PC-9 (cell line): ENCODE results near the gene CNGA1. TPM values are rescaled to one million over a fixed set of nuclear protein-coding genes. Genes with fewer than 3 reads are reported as not detected.

Experiments
- BruUV-seq: library from RNA; stranded (reverse); fragments of 400-500 nt; replicated peaks from 2 replicates; lab custom pipeline; 2021; lab: Mats Ljungman, UMichigan
- CTCF ChIA-PET: fragments of 300-600 bp; sonication (Branson Sonifier 250); formaldehyde crosslinking; loops from one replicate; lab custom pipeline; 2022; ENCODE audit warnings: antibody characterized with exemption; lab: Charles Lee
- POLR2A ChIA-PET: fragments of 300-600 bp; sonication (Branson Sonifier 250); formaldehyde crosslinking; loops from one replicate; lab custom pipeline; 2022; ENCODE audit warnings: antibody characterized with exemption; ENCODE audit not compliant: unreplicated experiment; lab: Charles Lee
- DNase-seq, 2 experiments: peaks; one replicate each; pipeline versions ENCODE4 v3.0.0 to v3.0.0-alpha.2; 2015 to 2022; ENCODE audit warnings: mixed read lengths in 1 of 2
- H2AFZ ChIP-seq: fragments of 200-600 bp; sonication (generic); 2 replicates; pipeline ENCODE4 v1.8.1; 2017; ENCODE audit warnings: antibody characterized with exemption
- H3F3A ChIP-seq: fragments of 200-600 bp; sonication (generic); 2 replicates; pipeline ENCODE4 v1.8.1; 2017; ENCODE audit warnings: antibody characterized with exemption, mild to moderate bottlenecking, low read depth; ENCODE audit not compliant: insufficient read depth
- H3K27ac ChIP-seq: fragments of 200-600 bp; sonication (generic); 2 replicates; pipeline ENCODE4 v1.6.1; 2016; ENCODE audit warnings: mixed run types
- H3K27me3 ChIP-seq: fragments of 200-600 bp; sonication (generic); 2 replicates; pipeline ENCODE4 v1.6.1; 2016; ENCODE audit warnings: low read depth, mixed run types; ENCODE audit not compliant: insufficient read depth
- H3K36me3 ChIP-seq: fragments of 200-600 bp; sonication (generic); 2 replicates; pipeline ENCODE4 v1.6.1; 2016; ENCODE audit warnings: low read depth, mixed run types
- H3K4me1 ChIP-seq: fragments of 200-600 bp; sonication (generic); replicated peaks from 2 replicates; pipeline ENCODE4 v1.6.1; 2016; ENCODE audit warnings: mixed run types; ENCODE audit not compliant: insufficient read depth
- H3K4me2 ChIP-seq: fragments of 200-600 bp; sonication (generic); 2 replicates; pipeline ENCODE4 v1.6.1; 2017; ENCODE audit warnings: mixed run types
- H3K4me3 ChIP-seq: fragments of 200-600 bp; sonication (generic); 2 replicates; pipeline ENCODE4 v1.6.1; 2016; ENCODE audit warnings: mixed run types
- H3K79me2 ChIP-seq: fragments of 200-600 bp; sonication (generic); 2 replicates; pipeline ENCODE4 v1.6.1; 2017; ENCODE audit warnings: low read depth, mixed run types
- H3K9me2 ChIP-seq: fragments of 200-600 bp; sonication (generic); 2 replicates; pipeline ENCODE4 v1.8.1; 2017; ENCODE audit warnings: mild to moderate bottlenecking; ENCODE audit not compliant: insufficient read depth
- H3K9me3 ChIP-seq: fragments of 200-600 bp; sonication (generic); 2 replicates; pipeline ENCODE4 v1.8.1; 2016; ENCODE audit warnings: low read depth; ENCODE audit not compliant: insufficient read depth
- H4K20me1 ChIP-seq: fragments of 200-600 bp; sonication (generic); 2 replicates; pipeline ENCODE4 v1.8.1; 2017; ENCODE audit not compliant: insufficient read depth
- EZH2 ChIP-seq: fragments of 200-600 bp; sonication (generic); IDR thresholded peaks from 2 replicates; pipeline ENCODE4 v1.8.0; 2017; ENCODE audit warnings: antibody characterized with exemption, low read depth
- intact Hi-C: fragments of 100-400 bp; cut with micrococcal nuclease; formaldehyde crosslinking; loops from one replicate; pipeline ENCODE4 v1.10.0; 2022; ENCODE audit not compliant: unreplicated experiment
- total RNA-seq: library from RNA; stranded (reverse); gene quantifications from 2 replicates; pipeline ENCODE4 v1.2.3, GENCODE V29; 2021
- TF ChIP-seq, protein P1 (sequence below): fragments of 200-600 bp; sonication (generic); conservative IDR thresholded peaks from 2 replicates; pipeline ENCODE4 v1.6.1; 2017; ENCODE audit warnings: mixed run types, antibody characterized with exemption, mild to moderate bottlenecking, moderate library complexity

CNGA1 gene
- total RNA-seq, 1 experiment from 2014 or later = 1.8 TPM

DNA sequence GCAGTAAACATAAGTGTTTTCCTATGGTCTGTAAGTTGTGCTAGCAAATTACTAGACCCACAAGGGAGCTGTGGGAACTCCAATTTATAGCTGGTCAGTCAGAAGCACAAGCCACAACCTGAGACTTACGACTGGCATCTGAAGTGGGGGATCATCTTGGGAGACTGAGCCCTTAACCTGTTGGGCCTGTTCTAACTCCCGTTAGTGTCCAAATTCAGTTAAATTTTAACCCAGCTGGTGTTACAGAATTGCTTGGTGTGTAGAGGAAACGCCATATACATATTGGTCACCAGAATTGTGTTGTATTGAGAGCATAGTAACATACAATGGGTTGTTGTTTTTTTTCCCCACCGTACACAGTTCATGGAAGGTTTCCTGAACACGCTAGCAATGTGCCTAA, 77.0 kb downstream of the CNGA1 start:
- Histone ChIP-seq H3K9me3 (no peaks in the 10 kb centered on the region), H3K4me3 (no peak overlapping the region), H3K27ac (no peak overlapping the region), H4K20me1 (no peaks in the 10 kb centered on the region), H3K27me3 (no peaks in the 10 kb centered on the region), H3K9me2 (no peaks in the 10 kb centered on the region), H3K4me1 (no peaks in the 10 kb centered on the region), H3K4me2 (no peak overlapping the region), H2AFZ (no peak overlapping the region), H3K79me2 (no peaks in the 10 kb centered on the region), H3K36me3 (no peaks in the 10 kb centered on the region), H3F3A (no peaks in the 10 kb centered on the region)
- ChIA-PET CTCF (no interaction called here), POLR2A (no interaction called here)
- TF ChIP-seq EZH2 = no peak
- TF ChIP-seq, protein P1, sequence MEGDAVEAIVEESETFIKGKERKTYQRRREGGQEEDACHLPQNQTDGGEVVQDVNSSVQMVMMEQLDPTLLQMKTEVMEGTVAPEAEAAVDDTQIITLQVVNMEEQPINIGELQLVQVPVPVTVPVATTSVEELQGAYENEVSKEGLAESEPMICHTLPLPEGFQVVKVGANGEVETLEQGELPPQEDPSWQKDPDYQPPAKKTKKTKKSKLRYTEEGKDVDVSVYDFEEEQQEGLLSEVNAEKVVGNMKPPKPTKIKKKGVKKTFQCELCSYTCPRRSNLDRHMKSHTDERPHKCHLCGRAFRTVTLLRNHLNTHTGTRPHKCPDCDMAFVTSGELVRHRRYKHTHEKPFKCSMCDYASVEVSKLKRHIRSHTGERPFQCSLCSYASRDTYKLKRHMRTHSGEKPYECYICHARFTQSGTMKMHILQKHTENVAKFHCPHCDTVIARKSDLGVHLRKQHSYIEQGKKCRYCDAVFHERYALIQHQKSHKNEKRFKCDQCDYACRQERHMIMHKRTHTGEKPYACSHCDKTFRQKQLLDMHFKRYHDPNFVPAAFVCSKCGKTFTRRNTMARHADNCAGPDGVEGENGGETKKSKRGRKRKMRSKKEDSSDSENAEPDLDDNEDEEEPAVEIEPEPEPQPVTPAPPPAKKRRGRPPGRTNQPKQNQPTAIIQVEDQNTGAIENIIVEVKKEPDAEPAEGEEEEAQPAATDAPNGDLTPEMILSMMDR = no peak
- no TSS peak for BruUV-seq
- DNase-seq = no peak
- intact Hi-C loops = no loop called here

DNA sequence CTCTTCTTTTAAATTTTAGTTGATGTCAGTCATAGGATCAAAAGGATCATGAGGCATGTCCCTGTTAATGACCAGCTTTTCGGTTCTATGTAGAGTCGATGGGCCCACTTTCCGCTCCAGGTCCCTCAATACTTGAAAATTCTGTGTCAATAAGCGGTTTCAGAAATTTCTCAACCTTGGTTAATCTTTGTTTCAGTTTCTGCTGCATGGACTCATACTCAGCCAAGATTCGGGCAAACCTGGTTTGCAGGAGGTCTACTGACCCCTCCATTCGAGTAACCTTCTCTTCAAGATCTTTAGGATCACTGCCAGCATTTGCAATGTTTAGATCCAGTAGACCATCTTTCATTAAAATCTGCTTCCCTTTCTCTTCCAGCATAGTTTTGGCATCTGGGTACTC, 80.1 kb downstream of the CNGA1 start:
- Histone ChIP-seq H4K20me1 (no peaks in the 10 kb centered on the region), H3F3A (no peaks in the 10 kb centered on the region), H3K4me3 (no peak overlapping the region), H3K9me3 (no peaks in the 10 kb centered on the region), H3K27ac (no peak overlapping the region), H3K27me3 (no peaks in the 10 kb centered on the region), H2AFZ (no peak overlapping the region), H3K9me2 (no peaks in the 10 kb centered on the region), H3K79me2 (no peaks in the 10 kb centered on the region), H3K4me2 (no peak overlapping the region), H3K4me1 (no peaks in the 10 kb centered on the region), H3K36me3 (no peaks in the 10 kb centered on the region)
- ChIA-PET POLR2A (no interaction called here), CTCF (no interaction called here)
- TF ChIP-seq, protein P1 = no peak
- no peak for TF ChIP-seq EZH2
- no peak for DNase-seq
- no TSS peak for BruUV-seq
- intact Hi-C loops = no loop called here

- H3K9me2 ChIP-seq = no peaks in the 10 kb centered on the region
- BruUV-seq = no TSS peak
- H3K27ac ChIP-seq = no peak overlapping the region
- DNase-seq = peak in 1 of 2 experiments; percentile 41
- H3K4me1 ChIP-seq = no peaks in the 10 kb centered on the region
- no peaks in the 10 kb centered on the region for H3F3A ChIP-seq
- no peaks in the 10 kb centered on the region for H3K36me3 ChIP-seq
- no peak for TF ChIP-seq EZH2
- TF ChIP-seq, protein P1 = peak; percentile 85
- intact Hi-C loops = loop anchor here (5.0 kb wide), 1 partner anchor 247 kb away; no protein-coding TSS in a partner anchor
- H3K9me3 ChIP-seq = no peaks in the 10 kb centered on the region
- POLR2A ChIA-PET = no interaction called here
- H3K4me2 ChIP-seq = no peak overlapping the region
- CTCF ChIA-PET = interaction anchor here (0.6 to 1.3 kb wide), 6 partner anchors 19 to 1963 kb away, joined by 3 to 6 read pairs (median 4); partner anchors contain the start of gene NFXL1
- no peaks in the 10 kb centered on the region for H3K79me2 ChIP-seq
- H4K20me1 ChIP-seq = no peaks in the 10 kb centered on the region
- no peak overlapping the region for H2AFZ ChIP-seq
- H3K4me3 ChIP-seq = no peak overlapping the region
- H3K27me3 ChIP-seq = no peaks in the 10 kb centered on the region
Observed at GRCh38 chr4:47933840-47934239, 82.6 kb downstream of the CNGA1 start.
